Measurements from ENCODE around the gene NR1D2.
"Not testable (repeated sequence)": the region's sequence is repeated elsewhere in the genome, so short reads cannot be mapped to it uniquely, and the experiment has no call there.

Gene NR1D2

DNA sequence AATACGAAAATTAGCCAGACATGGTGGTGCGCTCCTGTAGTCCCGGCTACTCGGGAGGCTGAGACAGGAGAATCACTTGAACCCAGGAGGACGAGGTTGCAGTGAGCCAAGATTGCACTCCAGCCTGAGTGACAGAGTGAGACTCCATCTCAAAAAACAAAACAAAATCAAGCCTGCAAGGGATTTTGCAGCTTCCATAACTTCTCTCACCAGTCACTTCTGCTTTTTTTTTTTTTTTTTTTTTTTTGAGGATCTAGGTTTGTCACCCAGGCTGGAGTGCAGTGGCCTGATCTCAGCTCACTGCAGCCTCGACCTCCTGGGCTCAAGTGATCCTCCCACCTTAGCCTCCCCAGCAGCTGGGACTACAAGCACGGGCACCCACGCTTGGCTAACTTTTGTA is 65.7 kb downstream of the NR1D2 start:
- DNase-seq, result not testable (repeated sequence)

DNA sequence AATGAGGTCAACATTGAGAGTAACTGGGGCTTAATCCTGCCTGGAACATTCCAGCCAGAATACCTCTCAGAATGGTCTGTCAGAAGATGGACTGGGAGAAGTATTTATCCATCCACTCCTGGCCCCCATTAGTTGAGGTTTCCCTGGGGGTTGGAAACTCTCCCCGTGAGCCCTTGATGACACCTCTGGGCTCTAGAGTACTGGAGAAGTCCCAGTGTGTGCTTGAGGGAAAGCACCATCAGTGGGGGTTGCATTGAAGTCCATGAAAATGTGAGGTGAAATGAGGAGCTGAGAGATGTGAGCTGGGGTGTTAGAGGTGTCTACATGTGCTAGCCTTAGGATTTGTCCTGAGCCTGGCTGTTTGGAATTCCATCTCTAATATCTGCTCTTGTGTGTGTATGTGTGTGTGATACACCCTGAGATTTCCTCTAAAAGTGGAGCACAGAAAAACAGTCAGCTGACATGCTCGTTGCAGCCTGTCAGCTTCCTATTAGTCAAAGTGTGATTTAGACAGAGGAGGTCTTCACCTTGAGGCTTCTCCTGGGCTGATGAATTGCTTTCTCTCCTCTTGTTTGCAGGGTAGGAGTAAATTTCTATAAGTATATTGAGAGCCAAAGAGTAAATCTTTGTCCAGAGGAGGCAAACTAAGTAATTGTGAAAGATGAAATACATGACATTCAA is 67.6 kb downstream of the NR1D2 start:
- DNase-seq, result no peak

DNA sequence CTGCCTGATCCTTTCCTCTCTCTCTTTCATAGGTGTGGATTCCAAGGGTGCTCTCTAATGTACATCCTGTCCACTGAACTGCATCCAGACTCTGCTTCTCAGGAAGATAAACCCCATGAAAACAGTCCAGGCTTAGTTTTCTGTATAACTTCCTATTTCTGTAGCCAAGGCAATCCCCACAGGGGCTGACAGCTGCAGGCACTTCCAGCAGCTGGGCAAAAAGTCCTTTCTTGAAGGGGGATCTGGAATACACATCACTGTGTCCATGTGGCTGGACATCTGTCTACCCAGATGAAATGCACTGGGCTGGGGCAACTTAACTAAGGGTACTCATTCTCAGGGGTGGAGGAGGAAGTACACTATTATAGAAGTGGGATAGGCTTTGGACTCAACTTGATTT is 72.2 kb downstream of the NR1D2 start:
- no peak for DNase-seq

DNA sequence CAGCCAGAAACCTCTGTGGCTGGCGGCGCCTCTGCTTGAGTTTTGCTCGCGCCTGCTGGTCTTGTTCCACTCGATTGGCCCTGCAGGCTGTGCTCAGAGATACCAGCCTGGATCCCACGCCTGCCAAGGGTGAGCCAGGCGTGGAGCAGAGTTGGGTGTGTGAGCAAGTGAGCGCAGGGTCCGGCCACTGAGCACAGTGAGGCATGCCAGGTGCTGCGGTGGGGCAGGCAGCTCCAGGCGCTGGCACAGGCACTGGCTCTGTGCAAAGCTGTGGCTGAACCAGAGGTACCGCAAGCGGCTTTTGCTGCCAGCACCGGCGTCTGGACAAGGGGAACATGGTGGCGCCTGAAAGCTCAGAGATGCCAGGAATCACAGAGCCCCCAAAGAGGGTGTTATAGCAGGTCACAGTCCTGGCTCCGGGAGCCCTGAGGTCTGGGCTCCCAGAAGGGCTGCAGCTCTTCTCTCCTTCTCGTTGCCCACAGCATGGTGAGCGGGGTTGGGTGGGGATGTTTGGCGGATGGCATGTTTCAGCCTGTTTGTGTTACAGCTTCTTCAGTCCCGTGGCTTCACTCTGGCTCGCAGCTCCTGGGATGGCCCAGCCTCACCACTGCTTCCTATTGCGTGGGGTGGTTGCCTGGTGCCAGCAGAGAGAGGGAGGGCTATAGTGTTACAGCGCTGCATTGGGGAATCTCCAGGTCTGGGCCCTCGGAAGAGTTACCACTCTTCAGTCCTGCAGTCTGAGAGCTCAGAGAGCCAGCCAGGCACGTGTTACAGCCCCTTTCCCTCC is 73.9 kb downstream of the NR1D2 start:
- no peak for DNase-seq

DNA sequence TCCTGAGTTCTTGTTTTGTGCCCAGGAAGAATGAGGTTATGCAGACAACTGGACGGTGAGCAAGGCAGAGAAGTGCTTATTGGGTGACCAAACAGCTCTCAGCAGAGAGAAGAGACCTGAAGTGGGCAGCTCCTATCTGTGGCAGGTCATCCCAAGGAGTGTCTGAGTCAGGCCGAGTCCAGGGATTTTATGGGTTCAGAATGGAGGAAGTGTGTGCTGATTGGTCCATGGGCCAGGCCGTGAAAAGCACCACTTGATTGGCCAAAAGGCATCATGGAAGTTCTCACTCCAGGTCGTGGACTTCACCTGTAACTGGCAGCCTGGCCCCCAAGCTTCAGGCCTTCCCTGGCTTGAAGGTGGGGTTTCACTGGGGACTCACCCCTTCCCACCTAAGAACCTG is 74.5 kb downstream of the NR1D2 start:
- DNase-seq, result no peak

DNA sequence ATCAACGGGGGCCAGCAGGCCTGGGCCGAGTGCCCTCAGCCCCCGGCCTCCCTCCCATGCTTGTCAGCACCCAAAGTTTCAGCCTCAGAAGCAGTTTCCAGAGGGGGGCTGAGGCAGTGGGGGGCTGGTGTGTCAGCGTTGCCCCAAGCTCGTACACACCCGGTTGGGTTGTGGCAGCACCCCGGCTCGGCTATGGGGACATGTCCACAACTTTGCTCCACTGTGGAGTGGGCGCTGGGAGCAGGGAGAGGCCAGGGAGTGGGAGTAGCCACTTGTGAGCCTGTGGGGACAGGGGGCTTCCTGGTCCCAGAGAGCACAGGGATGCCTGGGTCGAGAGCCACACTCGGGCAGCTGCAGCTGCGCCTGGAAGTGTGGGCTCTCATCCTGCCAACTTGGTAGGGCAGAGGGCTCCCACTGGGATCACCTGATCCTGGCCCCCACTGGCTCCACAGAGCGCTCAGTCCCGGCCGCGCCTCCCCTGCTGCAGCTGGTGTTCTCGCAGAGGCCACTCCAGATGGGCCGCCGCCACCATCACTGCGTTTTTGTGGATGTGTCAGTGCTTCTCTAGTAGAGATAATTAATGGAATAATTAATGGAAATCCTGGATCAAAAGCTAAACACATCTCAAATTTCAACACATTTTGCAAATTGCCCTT is 75.1 kb downstream of the NR1D2 start:
- no peak for DNase-seq

DNA sequence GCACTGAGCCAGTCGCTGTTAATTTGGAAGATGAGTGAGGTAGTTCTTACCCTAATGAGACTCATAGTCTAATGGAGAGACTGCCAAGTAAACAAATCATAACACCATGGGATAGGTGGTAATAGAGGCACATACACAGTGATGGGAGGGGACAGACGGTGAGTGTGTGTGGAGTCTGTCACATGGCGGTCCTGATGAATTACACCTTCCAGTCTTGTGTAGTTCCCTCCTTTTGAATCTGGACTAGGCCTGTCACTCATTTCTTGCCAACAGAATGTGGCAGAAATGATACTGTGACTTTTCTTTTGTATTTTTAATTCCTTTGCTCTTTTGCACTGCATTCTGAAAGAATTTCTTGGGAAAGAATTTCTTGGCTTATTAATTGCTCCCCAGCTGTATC is 78.1 kb downstream of the NR1D2 start:
- no peak for DNase-seq

DNA sequence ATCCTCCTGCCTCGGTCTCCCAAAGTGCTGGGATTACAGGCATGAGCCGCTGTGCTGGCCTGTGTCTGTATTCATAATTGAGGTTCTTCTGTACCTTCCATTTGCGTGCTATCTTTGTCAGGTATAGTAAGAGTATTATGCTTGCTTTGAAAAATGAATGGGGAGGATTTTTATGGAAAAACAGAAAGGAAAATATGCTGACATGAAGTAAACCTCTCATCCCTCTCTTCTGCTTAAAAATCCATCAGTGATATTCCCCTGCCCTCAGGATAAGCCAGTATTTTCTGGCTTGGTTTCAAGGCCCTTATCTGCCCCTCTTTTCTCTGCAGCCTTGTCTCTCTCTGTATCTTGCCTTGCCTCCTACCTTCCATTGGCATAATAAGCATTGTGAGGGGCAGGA is 80.7 kb downstream of the NR1D2 start:
- no peak for DNase-seq

DNA sequence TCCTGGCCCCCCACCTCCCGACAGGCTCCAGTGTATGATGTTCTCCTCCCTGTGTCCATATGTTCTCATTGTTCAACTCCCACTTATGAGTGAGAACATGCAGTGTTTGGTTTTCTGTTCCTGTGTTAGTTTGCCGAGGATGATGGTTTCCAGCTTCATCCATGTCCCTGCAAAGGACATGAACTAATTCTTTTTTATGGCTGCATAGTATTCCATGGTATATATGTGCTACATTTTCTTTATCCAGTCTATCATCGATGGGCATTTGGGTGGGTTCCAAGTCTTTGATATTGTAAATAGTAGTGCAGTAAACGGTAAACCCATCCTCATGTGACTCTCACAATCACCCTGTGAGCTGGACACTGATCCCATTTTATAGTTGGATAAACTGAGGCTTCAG is 81.6 kb downstream of the NR1D2 start:
- DNase-seq, result not testable (repeated sequence)

DNA sequence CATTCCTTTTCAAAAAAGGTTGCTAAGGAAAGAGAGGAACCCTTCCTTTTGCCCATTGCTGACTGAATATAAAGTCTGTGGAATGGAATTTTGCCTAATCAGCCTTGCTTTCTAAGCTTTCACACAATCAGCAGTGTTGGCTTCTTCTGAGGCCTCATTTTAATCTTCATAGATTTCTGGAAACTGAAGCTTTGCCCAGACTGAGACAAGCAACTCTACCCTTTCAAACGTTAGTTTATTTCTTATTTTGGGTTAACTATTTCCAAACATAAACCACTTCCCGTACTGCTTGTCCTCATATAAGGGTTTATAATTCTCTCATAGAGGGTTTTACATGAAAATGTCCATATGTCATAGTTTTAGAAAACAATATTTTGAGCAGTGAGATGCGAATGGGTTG is 82.9 kb downstream of the NR1D2 start:
- no peak for DNase-seq
